CD14-positive monocyte (primary cell): Measurements from ENCODE around the gene RSPH4A. TPM values are rescaled to one million over a fixed set of nuclear protein-coding genes. Genes with fewer than 3 reads are reported as not detected.

Source experiments
- DNase-seq, 3 donors: peaks; one replicate each; pipeline ENCODE4 v3.0.0-alpha.2; 2011 to 2022
- H2AFZ ChIP-seq: 2 replicates; pipeline ENCODE4 v1.6.0; 2012; ENCODE audit warnings: mild to moderate bottlenecking, low read depth, low read length, inconsistent platforms; ENCODE audit not compliant: insufficient read depth, poor library complexity, severe bottlenecking
- H3K27ac ChIP-seq, 2 donors: 1 replicate in 1 of 2; 2 replicates in 1 of 2; pipeline ENCODE4 v1.5.1; 2012 to 2013; ENCODE audit warnings: low read length in 2 of 2, control low read depth in 1 of 2, inconsistent platforms in 1 of 2, low read depth in 1 of 2, mild to moderate bottlenecking in 1 of 2
- H3K27me3 ChIP-seq, 2 donors: one replicate each; pipeline versions ENCODE4 v1.6.0 to v1.6.1; 2011 to 2013; ENCODE audit warnings: low read length in 2 of 2; ENCODE audit not compliant: control insufficient read depth in 2 of 2, insufficient read depth in 2 of 2
- H3K36me3 ChIP-seq, 2 donors: replicated peaks in 1 of 2; 1 replicate in 1 of 2; 2 replicates in 1 of 2; pipeline versions ENCODE4 v1.5.1 to v1.6.1; 2012 to 2013; ENCODE audit warnings: low read length in 2 of 2, control low read depth in 1 of 2, inconsistent platforms in 1 of 2, mild to moderate bottlenecking in 1 of 2; ENCODE audit not compliant: insufficient read depth in 2 of 2, control insufficient read depth in 1 of 2
- H3K4me1 ChIP-seq, 2 donors: 1 replicate in 1 of 2; 2 replicates in 1 of 2; pipeline versions ENCODE4 v1.5.1 to v1.6.1; 2012 to 2013; ENCODE audit warnings: low read length in 2 of 2, control low read depth in 1 of 2, inconsistent platforms in 1 of 2, mild to moderate bottlenecking in 1 of 2, moderate library complexity in 1 of 2; ENCODE audit not compliant: insufficient read depth in 2 of 2, control insufficient read depth in 1 of 2
- H3K4me2 ChIP-seq: replicated peaks from 2 replicates; pipeline ENCODE3; 2012; ENCODE audit warnings: low read length, moderate library complexity, mild to moderate bottlenecking; ENCODE audit not compliant: poor library complexity, severe bottlenecking; ENCODE audit errors: extremely low read depth
- H3K4me3 ChIP-seq, 3 experiments: fragments of 200-600 bp in 1 of 3; sonication (generic) in 1 of 3; replicated peaks in 1 of 3; 1 replicate in 2 of 3; 2 replicates in 1 of 3; pipeline ENCODE4 v1.5.1; 2011 to 2013; ENCODE audit warnings: low read length in 3 of 3, mild to moderate bottlenecking in 3 of 3, control low read depth in 2 of 3, low read depth in 2 of 3, inconsistent platforms in 1 of 3, moderate library complexity in 1 of 3
- H3K79me2 ChIP-seq: 2 replicates; pipeline ENCODE4 v1.6.0; 2012; ENCODE audit warnings: mild to moderate bottlenecking, control low read depth, inconsistent platforms, low read length, moderate library complexity; ENCODE audit not compliant: insufficient read depth
- H3K9ac ChIP-seq: 2 replicates; pipeline ENCODE4 v1.6.0; 2017; ENCODE audit warnings: low read length, mild to moderate bottlenecking; ENCODE audit not compliant: insufficient read depth, poor library complexity, severe bottlenecking
- H3K9me3 ChIP-seq, 2 donors: replicated peaks in 1 of 2; 1 replicate in 1 of 2; 2 replicates in 1 of 2; pipeline versions ENCODE4 v1.5.1 to v1.6.1; 2012 to 2013; ENCODE audit warnings: low read length in 2 of 2, control low read depth in 1 of 2; ENCODE audit not compliant: control insufficient read depth in 1 of 2, insufficient read depth in 1 of 2
- H4K20me1 ChIP-seq: 2 replicates; pipeline ENCODE4 v1.6.0; 2012; ENCODE audit warnings: mild to moderate bottlenecking, low read length, control low read depth, moderate library complexity; ENCODE audit not compliant: insufficient read depth
- H3K27ac Mint-ChIP-seq, 7 donors: one replicate each; pipeline ENCODE4 v1.8.0; 2020; ENCODE audit warnings: mild to moderate bottlenecking in 7 of 7, mixed read lengths in 7 of 7, moderate library complexity in 6 of 7, inconsistent platforms in 2 of 7
- H3K27me3 Mint-ChIP-seq, 3 donors: one replicate each; pipeline ENCODE4 v1.8.0; 2021 to 2022; ENCODE audit warnings: low read depth in 3 of 3, mild to moderate bottlenecking in 3 of 3, mixed read lengths in 3 of 3, moderate library complexity in 3 of 3, inconsistent platforms in 1 of 3
- H3K36me3 Mint-ChIP-seq, 2 donors: one replicate each; pipeline ENCODE4 v1.8.0; 2020; ENCODE audit warnings: mixed read lengths in 2 of 2, inconsistent platforms in 1 of 2, mild to moderate bottlenecking in 1 of 2
- H3K4me1 Mint-ChIP-seq: one replicate; pipeline ENCODE4 v1.8.0; 2020; ENCODE audit warnings: mild to moderate bottlenecking, mixed read lengths
- H3K4me3 Mint-ChIP-seq, 2 donors: one replicate each; pipeline ENCODE4 v1.8.0; 2020; ENCODE audit warnings: mild to moderate bottlenecking in 2 of 2, mixed read lengths in 2 of 2, moderate library complexity in 1 of 2
- H3K9me3 Mint-ChIP-seq, 7 donors: one replicate each; pipeline ENCODE4 v1.8.0; 2020 to 2022; ENCODE audit warnings: mixed read lengths in 7 of 7, mild to moderate bottlenecking in 6 of 7, moderate library complexity in 6 of 7, inconsistent platforms in 2 of 7
- WGBS: methylation state at CpG from one replicate; pipeline ENCODE4 v1.1.5; 2013; ENCODE audit warnings: missing lambda C conversion rate; ENCODE audit not compliant: insufficient coverage; 5-methylcytosine and 5-hydroxymethylcytosine counted together
- intact Hi-C, 2 donors: fragments of 100-400 bp; cut with micrococcal nuclease; formaldehyde crosslinking; loops; one replicate each; pipeline versions ENCODE4 v1.15.0 to v1.15.1; 2023
- polyA plus RNA-seq, 3 donors: library from polyadenylated mRNA; depleted of rRNA in 1 of 3; unstranded in 2 of 3; stranded (reverse) in 1 of 3; fragments of 300-500 nt in 2 of 3; fragments of >200 nt in 1 of 3; fragmentation: Illumina TruSeq in 2 of 3; gene quantifications; 1 replicate in 2 of 3; 2 replicates in 1 of 3; pipeline ENCODE4 v1.2.3, GENCODE V29; 2012 to 2021
- TF ChIP-seq, protein P1 (sequence below): fragments of 200-600 bp; IDR thresholded peaks from one replicate; pipeline ENCODE4 v1.8.0; 2022; ENCODE audit warnings: antibody characterized with exemption, mild to moderate bottlenecking

The RSPH4A gene
- polyA plus RNA-seq, 3 donors, result 0.15 TPM; not detected in 2

DNA sequence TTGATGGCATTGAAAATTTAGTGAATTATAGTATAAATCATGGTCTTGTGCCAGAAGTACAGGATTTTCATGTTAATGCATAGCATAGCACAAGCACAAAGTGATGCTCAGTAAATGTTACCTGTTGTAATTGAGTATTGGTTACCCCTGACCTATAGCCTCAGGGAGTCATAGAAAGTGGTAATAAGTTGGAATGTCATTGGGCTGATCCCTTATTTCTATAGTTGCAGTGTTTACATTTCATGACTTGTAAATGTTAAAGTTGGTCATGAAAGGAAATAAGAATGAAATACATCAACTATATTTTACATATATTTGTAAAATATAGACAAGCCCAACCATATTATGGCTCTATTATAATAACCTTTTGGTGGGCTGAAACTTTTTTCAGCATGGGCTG is 37.9 kb upstream of the RSPH4A start:
- no peak overlapping the region for H3K27ac Mint-ChIP-seq
- Histone ChIP-seq H2AFZ (no peak overlapping the region), H3K27me3 (no peaks in the 10 kb centered on the region), H3K79me2 (peaks cover 66% of the 10 kb centered on the region), H3K9me3 (no peaks in the 10 kb centered on the region), H3K36me3 (peaks cover 46 to 74% of the 10 kb centered on the region in 2 donors), H3K4me3 (no peak overlapping the region), H3K4me1 (no peaks in the 10 kb centered on the region), H4K20me1 (peaks cover 14% of the 10 kb centered on the region), H3K4me2 (no peak overlapping the region), H3K27ac (no peak overlapping the region), H3K9ac (no peak overlapping the region)
- no peak overlapping the region for H3K4me3 Mint-ChIP-seq
- H3K4me1 Mint-ChIP-seq, result peaks cover 9% of the 10 kb centered on the region
- no peaks in the 10 kb centered on the region for H3K27me3 Mint-ChIP-seq
- H3K9me3 Mint-ChIP-seq, result peaks cover 0 to 2% (median 0%) of the 10 kb centered on the region in 7 donors
- peaks cover 53 to 61% of the 10 kb centered on the region in 2 donors for H3K36me3 Mint-ChIP-seq
- TF ChIP-seq, protein P1, sequence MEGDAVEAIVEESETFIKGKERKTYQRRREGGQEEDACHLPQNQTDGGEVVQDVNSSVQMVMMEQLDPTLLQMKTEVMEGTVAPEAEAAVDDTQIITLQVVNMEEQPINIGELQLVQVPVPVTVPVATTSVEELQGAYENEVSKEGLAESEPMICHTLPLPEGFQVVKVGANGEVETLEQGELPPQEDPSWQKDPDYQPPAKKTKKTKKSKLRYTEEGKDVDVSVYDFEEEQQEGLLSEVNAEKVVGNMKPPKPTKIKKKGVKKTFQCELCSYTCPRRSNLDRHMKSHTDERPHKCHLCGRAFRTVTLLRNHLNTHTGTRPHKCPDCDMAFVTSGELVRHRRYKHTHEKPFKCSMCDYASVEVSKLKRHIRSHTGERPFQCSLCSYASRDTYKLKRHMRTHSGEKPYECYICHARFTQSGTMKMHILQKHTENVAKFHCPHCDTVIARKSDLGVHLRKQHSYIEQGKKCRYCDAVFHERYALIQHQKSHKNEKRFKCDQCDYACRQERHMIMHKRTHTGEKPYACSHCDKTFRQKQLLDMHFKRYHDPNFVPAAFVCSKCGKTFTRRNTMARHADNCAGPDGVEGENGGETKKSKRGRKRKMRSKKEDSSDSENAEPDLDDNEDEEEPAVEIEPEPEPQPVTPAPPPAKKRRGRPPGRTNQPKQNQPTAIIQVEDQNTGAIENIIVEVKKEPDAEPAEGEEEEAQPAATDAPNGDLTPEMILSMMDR, result no peak
- intact Hi-C loops, result no loop called here
- no peak for DNase-seq

DNA sequence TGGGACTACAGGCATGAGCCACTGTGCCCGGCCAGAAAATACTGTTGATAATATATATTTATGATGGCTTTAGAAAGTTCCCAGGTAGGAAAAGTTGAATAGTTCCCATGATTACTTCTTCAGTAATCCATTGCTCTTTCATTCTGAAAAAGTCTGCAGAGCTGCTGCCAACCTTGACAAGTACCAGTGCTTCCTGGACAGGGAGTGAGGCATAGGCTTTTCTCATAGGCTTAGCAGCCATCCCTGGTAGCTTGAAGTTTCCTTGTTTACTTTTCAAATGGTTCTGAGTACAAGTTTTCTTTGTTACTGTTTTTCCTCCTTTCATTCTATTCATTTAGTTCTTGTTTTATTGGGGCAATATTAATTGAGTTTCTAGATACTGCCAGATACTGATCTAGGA is 37.1 kb upstream of the RSPH4A start:
- no peak overlapping the region for H3K27ac ChIP-seq
- DNase-seq, result no peak
- H3K36me3 Mint-ChIP-seq, result peaks cover 55 to 64% of the 10 kb centered on the region in 2 donors
- no peak overlapping the region for H3K4me2 ChIP-seq
- H3K27ac Mint-ChIP-seq, result peak overlapping the region in 1 of 7 donors; percentile 41
- H3K4me3 Mint-ChIP-seq, result no peak overlapping the region
- no peaks in the 10 kb centered on the region for H3K27me3 Mint-ChIP-seq
- no peak overlapping the region for H3K9ac ChIP-seq
- TF ChIP-seq, protein P1, result no peak
- peaks cover 47 to 82% of the 10 kb centered on the region in 2 donors for H3K36me3 ChIP-seq
- H3K27me3 ChIP-seq, result no peaks in the 10 kb centered on the region
- H3K4me3 ChIP-seq, result no peak overlapping the region
- H3K9me3 Mint-ChIP-seq, result peaks cover 0 to 2% (median 0%) of the 10 kb centered on the region in 7 donors
- H3K9me3 ChIP-seq, result no peaks in the 10 kb centered on the region
- H3K4me1 ChIP-seq, result no peaks in the 10 kb centered on the region
- H2AFZ ChIP-seq, result no peak overlapping the region
- H3K4me1 Mint-ChIP-seq, result peaks cover 3% of the 10 kb centered on the region
- intact Hi-C loops, result no loop called here
- H4K20me1 ChIP-seq, result peaks cover 14% of the 10 kb centered on the region
- peaks cover 58% of the 10 kb centered on the region for H3K79me2 ChIP-seq
- WGBS, result no CpG with 5 or more reads among the region's 1 CpG
